Hepatocyte (in vitro differentiated cells): ENCODE measurements around the gene DBT.

Experiments
- EZH2 ChIP-seq: fragments of 200-600 bp; sonication (generic); IDR thresholded peaks from 2 replicates; pipeline ENCODE4 v1.6.1; 2016; ENCODE audit warnings: antibody characterized with exemption, mild to moderate bottlenecking, borderline replicate concordance
- EZH2phosphoT487 ChIP-seq: fragments of 200-600 bp; sonication (generic); IDR thresholded peaks from one replicate; pipeline ENCODE4 v1.6.1; 2018; ENCODE audit warnings: antibody characterized with exemption, mild to moderate bottlenecking, low read depth, moderate library complexity; ENCODE audit not compliant: unreplicated experiment, severe bottlenecking
- TF ChIP-seq, protein P1 (sequence below): fragments of 200-600 bp; sonication (generic); IDR thresholded peaks from 2 replicates; pipeline ENCODE4 v1.5.1; 2016; ENCODE audit warnings: antibody characterized with exemption, mild to moderate bottlenecking; ENCODE audit not compliant: poor library complexity

DNA sequence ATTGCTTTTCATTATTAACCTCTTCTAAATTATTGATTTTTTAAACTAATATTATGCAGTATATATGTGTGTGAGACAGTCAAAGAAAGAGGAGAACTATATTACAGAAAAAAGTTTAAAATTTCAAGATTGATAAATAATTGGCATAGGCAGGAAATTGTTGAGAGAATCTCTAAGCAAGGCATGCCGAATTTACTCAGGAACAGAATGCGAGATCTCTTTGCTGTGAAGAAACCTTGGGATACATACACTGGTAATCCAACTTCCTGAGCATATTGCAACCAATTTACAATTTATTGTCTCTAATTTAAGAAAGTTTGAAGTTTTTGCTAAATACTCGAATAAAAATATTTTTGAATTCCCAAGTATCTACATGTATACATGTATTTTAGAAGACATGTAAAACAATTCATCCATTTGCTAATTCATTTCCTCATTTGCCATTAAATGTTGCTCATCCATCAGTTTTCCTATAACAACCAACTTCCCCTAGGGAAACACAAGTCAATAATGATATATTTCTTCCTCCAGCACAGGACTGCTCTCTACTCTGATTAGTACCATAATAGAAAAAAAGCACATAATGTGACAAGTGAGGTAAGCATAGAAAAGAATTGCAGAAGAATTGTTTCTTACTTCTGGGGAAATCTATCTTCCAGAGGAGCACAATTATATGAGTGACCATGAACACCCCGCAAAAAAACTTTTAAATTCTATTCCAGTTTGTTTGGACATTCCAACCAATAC is 72.2 kb downstream of the DBT start:
- TF ChIP-seq, protein P1, sequence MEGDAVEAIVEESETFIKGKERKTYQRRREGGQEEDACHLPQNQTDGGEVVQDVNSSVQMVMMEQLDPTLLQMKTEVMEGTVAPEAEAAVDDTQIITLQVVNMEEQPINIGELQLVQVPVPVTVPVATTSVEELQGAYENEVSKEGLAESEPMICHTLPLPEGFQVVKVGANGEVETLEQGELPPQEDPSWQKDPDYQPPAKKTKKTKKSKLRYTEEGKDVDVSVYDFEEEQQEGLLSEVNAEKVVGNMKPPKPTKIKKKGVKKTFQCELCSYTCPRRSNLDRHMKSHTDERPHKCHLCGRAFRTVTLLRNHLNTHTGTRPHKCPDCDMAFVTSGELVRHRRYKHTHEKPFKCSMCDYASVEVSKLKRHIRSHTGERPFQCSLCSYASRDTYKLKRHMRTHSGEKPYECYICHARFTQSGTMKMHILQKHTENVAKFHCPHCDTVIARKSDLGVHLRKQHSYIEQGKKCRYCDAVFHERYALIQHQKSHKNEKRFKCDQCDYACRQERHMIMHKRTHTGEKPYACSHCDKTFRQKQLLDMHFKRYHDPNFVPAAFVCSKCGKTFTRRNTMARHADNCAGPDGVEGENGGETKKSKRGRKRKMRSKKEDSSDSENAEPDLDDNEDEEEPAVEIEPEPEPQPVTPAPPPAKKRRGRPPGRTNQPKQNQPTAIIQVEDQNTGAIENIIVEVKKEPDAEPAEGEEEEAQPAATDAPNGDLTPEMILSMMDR, result no peak
- TF ChIP-seq EZH2 (no peak), EZH2phosphoT487 (no peak)
